Measurements from ENCODE around the gene SIPA1L3. TPM values are rescaled to one million over a fixed set of nuclear protein-coding genes. Genes with fewer than 3 reads are reported as not detected.

Gene SIPA1L3
- total RNA-seq, 4 donors from 2014 or later = 11.1 to 25.3 (median 14.5) TPM

DNA sequence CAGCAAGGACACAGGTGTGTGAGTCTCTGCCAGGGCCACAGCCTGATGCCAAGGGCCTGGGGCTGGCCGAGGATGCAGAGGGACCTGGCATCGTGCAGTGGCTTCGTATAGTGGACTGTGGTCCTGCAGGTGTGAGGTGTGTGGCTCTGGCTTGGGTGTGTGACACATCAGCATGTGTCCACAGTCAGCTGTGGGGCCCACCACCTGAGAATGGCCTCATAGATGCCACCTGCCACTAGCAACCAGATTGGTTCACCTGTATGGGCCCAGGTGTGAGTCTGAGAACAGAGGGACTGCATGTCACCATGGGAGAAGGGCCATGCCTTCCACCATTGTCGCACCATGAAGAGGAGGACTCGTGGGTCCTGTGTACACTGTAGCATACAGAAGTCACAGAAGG is 346.8 kb downstream of the SIPA1L3 start:
- no peaks in the 10 kb centered on the region for H3K9me3 ChIP-seq
- H3K27me3 ChIP-seq = peaks cover 0 to 25% (median 0%) of the 10 kb centered on the region in 4 donors
- WGBS, 2 donors = 70 to 75% methylated on average over 2 of the region's 5 CpGs
- peak overlapping the region; percentile 61 to 92 (median 84) for H3K27ac ChIP-seq
- no peaks in the 10 kb centered on the region for H3K36me3 ChIP-seq
- intact Hi-C loops (cut with DNase I) = loop anchor here (5.0 kb wide), 1 partner anchor 74 kb away; no protein-coding TSS in a partner anchor
- peaks cover 9 to 55% (median 20%) of the 10 kb centered on the region in 3 donors for H3K4me1 ChIP-seq
- H3K4me3 ChIP-seq = peak overlapping the region in 3 of 4 donors; percentile 34 to 69 (median 52)
- TF ChIP-seq, protein P1, sequence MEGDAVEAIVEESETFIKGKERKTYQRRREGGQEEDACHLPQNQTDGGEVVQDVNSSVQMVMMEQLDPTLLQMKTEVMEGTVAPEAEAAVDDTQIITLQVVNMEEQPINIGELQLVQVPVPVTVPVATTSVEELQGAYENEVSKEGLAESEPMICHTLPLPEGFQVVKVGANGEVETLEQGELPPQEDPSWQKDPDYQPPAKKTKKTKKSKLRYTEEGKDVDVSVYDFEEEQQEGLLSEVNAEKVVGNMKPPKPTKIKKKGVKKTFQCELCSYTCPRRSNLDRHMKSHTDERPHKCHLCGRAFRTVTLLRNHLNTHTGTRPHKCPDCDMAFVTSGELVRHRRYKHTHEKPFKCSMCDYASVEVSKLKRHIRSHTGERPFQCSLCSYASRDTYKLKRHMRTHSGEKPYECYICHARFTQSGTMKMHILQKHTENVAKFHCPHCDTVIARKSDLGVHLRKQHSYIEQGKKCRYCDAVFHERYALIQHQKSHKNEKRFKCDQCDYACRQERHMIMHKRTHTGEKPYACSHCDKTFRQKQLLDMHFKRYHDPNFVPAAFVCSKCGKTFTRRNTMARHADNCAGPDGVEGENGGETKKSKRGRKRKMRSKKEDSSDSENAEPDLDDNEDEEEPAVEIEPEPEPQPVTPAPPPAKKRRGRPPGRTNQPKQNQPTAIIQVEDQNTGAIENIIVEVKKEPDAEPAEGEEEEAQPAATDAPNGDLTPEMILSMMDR (IDR thresholded peaks at IDR 0.05) = no peak
- DNase-seq = no peak

- no peak for TF ChIP-seq POLR2A (IDR thresholded peaks at IDR 0.05)
- no peak for DNase-seq
- Histone ChIP-seq H3K9me3 (no peaks in the 10 kb centered on the region), H3K36me3 (no peaks in the 10 kb centered on the region), H3K27me3 (peaks cover 0 to 25% (median 0%) of the 10 kb centered on the region in 4 donors), H3K27ac (peak overlapping the region; percentile 62 to 84 (median 82)), H3K4me3 (peak overlapping the region; percentile 26 to 69 (median 46)), H3K4me1 (peaks cover 9 to 52% (median 20%) of the 10 kb centered on the region in 3 donors)
- 54 to 61% methylated on average over 11 to 13 of the region's 17 CpGs for whole genome bisulfite sequencing, 2 donors
- intact Hi-C loops (cut with DNase I) = no loop called here
These were observed 348.5 kb downstream of the SIPA1L3 start for GRCh38 chr19:38255383-38256014.

Small RNA genes lying within 50 kb of the gene (small RNA-seq; reads per million reads assigned to genes)
- gene RN7SL663P = 0 reads per million in 4 donors

Other genes starting within 250 kb of the SIPA1L3 start
- 1 to 10 TPM; 1.5 to 5.7 (median 3.3) TPM for gene ZNF607, start 187.4 kb upstream of the SIPA1L3 start, total RNA-seq
- gene ZNF573, start 127.6 kb upstream of the SIPA1L3 start, total RNA-seq = 1 to 10 TPM; 2.0 to 8.4 (median 5.1) TPM
- not detected for gene WDR87, start 614 bp upstream of the SIPA1L3 start, total RNA-seq